HEK293 (cell line): ENCODE measurements around the gene FAM167B.

ENCODE experiments used
- CTCF ChIA-PET: fragments of 350-600 bp; formaldehyde crosslinking; extraction: SDS; loops from one replicate; lab custom pipeline; 2021; ENCODE audit warnings: antibody characterized with exemption; lab: Yijun Ruan, JAX
- POLR2A ChIA-PET: fragments of 300-600 bp; formaldehyde crosslinking; extraction: SDS; loops from one replicate; lab custom pipeline; 2020; ENCODE audit warnings: antibody characterized with exemption, inconsistent platforms; lab: Yijun Ruan, JAX
- H3K27ac ChIP-seq: fragments of 200-500 bp; sonication (Bioruptor generic); 2 replicates; pipeline ENCODE4 v1.5.1; 2014; ENCODE audit warnings: low read depth, low read length, control low read depth, inconsistent platforms; ENCODE audit errors: extremely low read depth
- H3K36me3 ChIP-seq, 2 experiments: fragments of 200-500 bp in 1 of 2; sonication (Bioruptor generic) in 1 of 2; 1 replicate in 1 of 2; 2 replicates in 1 of 2; pipeline ENCODE4 v1.5.1; 2014 to 2017; ENCODE audit warnings: inconsistent platforms in 2 of 2, low read length in 2 of 2; ENCODE audit not compliant: control insufficient read depth in 2 of 2, insufficient read depth in 1 of 2
- H3K4me1 ChIP-seq: fragments of 200-500 bp; sonication (Bioruptor generic); 2 replicates; pipeline ENCODE4 v1.5.1; 2014; ENCODE audit warnings: mild to moderate bottlenecking, low read length, inconsistent platforms; ENCODE audit not compliant: control insufficient read depth, insufficient read depth
- H3K4me3 ChIP-seq: 2 replicates; pipeline ENCODE4 v1.5.1; 2011; ENCODE audit warnings: low read depth, mild to moderate bottlenecking, control low read depth, low read length, moderate library complexity
- H3K9me3 ChIP-seq: fragments of 200-500 bp; sonication (Bioruptor generic); 2 replicates; pipeline ENCODE4 v1.5.1; 2014; ENCODE audit warnings: low read depth, low read length, inconsistent platforms; ENCODE audit not compliant: control insufficient read depth, insufficient read depth
- BCL11B ChIP-seq: fragments of 450-650 bp; formaldehyde crosslinking; IDR thresholded peaks from 2 replicates; pipeline ENCODE4 v1.5.1; 2016; ENCODE audit warnings: low read depth, missing biosample characterization, missing genetic modification characterization
- GLI4 ChIP-seq: fragments of 450-650 bp; formaldehyde crosslinking; IDR thresholded peaks from 2 replicates; pipeline ENCODE4 v1.5.1; 2016; ENCODE audit warnings: missing biosample characterization, missing genetic modification characterization
- HOXC10 ChIP-seq: sonication (generic); formaldehyde crosslinking; IDR thresholded peaks from 2 replicates; pipeline ENCODE4 v1.8.1; 2023; ENCODE audit warnings: mild to moderate bottlenecking, missing genetic modification reagents
- KLF9 ChIP-seq: fragments of 450-650 bp; formaldehyde crosslinking; IDR thresholded peaks from 2 replicates; pipeline ENCODE4 v1.5.1; 2016; ENCODE audit warnings: missing biosample characterization, missing genetic modification characterization, low read depth
- OSR2 ChIP-seq: fragments of 450-650 bp; formaldehyde crosslinking; IDR thresholded peaks from 2 replicates; pipeline ENCODE4 v1.5.1; 2016; ENCODE audit warnings: missing biosample characterization, missing genetic modification characterization
- SP3 ChIP-seq: fragments of 450-650 bp; formaldehyde crosslinking; IDR thresholded peaks from 2 replicates; pipeline ENCODE4 v1.5.1; 2016; ENCODE audit warnings: missing biosample characterization, missing genetic modification characterization
- TRIM28 ChIP-seq: IDR thresholded peaks from 2 replicates; pipeline ENCODE4 v1.6.1; 2011; ENCODE audit warnings: low read length, control low read depth, borderline replicate concordance
- WT1 ChIP-seq: fragments of 450-650 bp; formaldehyde crosslinking; IDR thresholded peaks from 2 replicates; pipeline ENCODE4 v1.5.1; 2016; ENCODE audit warnings: missing biosample characterization, missing genetic modification characterization
- YY2 ChIP-seq: fragments of 450-650 bp; formaldehyde crosslinking; IDR thresholded peaks from 2 replicates; pipeline ENCODE4 v1.5.1; 2016; ENCODE audit warnings: missing biosample characterization, missing genetic modification characterization
- ZBTB8A ChIP-seq: fragments of 450-650 bp; formaldehyde crosslinking; IDR thresholded peaks from 2 replicates; pipeline ENCODE4 v1.5.1; 2016; ENCODE audit warnings: missing biosample characterization, missing genetic modification characterization
- ZNF10 ChIP-seq: fragments of 450-650 bp; formaldehyde crosslinking; IDR thresholded peaks from 2 replicates; pipeline ENCODE4 v1.5.1; 2017; ENCODE audit warnings: missing biosample characterization, missing genetic modification characterization
- ZNF112 ChIP-seq: fragments of 450-650 bp; formaldehyde crosslinking; IDR thresholded peaks from 2 replicates; pipeline ENCODE4 v1.5.0; 2017; ENCODE audit warnings: missing biosample characterization, missing genetic modification characterization
- ZNF521 ChIP-seq: fragments of 450-650 bp; formaldehyde crosslinking; IDR thresholded peaks from 2 replicates; pipeline ENCODE4 v1.5.1; 2017; ENCODE audit warnings: missing biosample characterization, mild to moderate bottlenecking, missing genetic modification characterization
- ZNF571 ChIP-seq: fragments of 450-650 bp; formaldehyde crosslinking; IDR thresholded peaks from 2 replicates; pipeline ENCODE4 v1.5.0; 2017; ENCODE audit warnings: missing biosample characterization, missing genetic modification characterization
- ZNF600 ChIP-seq: fragments of 450-650 bp; formaldehyde crosslinking; IDR thresholded peaks from 2 replicates; pipeline ENCODE4 v1.5.1; 2016; ENCODE audit warnings: missing biosample characterization, missing genetic modification characterization
- ZNF610 ChIP-seq: fragments of 450-650 bp; formaldehyde crosslinking; IDR thresholded peaks from 2 replicates; pipeline ENCODE4 v1.5.1; 2016; ENCODE audit warnings: missing biosample characterization, missing genetic modification characterization, borderline replicate concordance
- ZNF660 ChIP-seq: fragments of 450-650 bp; IDR thresholded peaks from 2 replicates; pipeline ENCODE4 v1.5.1; 2018; ENCODE audit warnings: missing biosample characterization, mild to moderate bottlenecking, missing genetic modification characterization
- ZNF76 ChIP-seq: fragments of 450-650 bp; formaldehyde crosslinking; IDR thresholded peaks from 2 replicates; pipeline ENCODE4; 2016; ENCODE audit warnings: low read depth, missing biosample characterization, missing genetic modification characterization, borderline replicate concordance
- ZNF837 ChIP-seq: fragments of 450-650 bp; formaldehyde crosslinking; IDR thresholded peaks from 2 replicates; pipeline ENCODE4 v1.5.1; 2016; ENCODE audit warnings: missing biosample characterization, missing genetic modification characterization
- ZSCAN16 ChIP-seq: fragments of 450-650 bp; formaldehyde crosslinking; IDR thresholded peaks from 2 replicates; pipeline ENCODE4 v1.5.1; 2016; ENCODE audit warnings: missing biosample characterization, missing genetic modification characterization
- ZSCAN30 ChIP-seq: fragments of 450-650 bp; IDR thresholded peaks from 2 replicates; pipeline ENCODE4 v1.5.1; 2018; ENCODE audit warnings: missing biosample characterization, mild to moderate bottlenecking, missing genetic modification characterization, moderate library complexity
- TF ChIP-seq, protein P1 (sequence below): fragments of 450-650 bp; formaldehyde crosslinking; IDR thresholded peaks from 2 replicates; pipeline ENCODE4 v1.5.1; 2016; ENCODE audit warnings: missing biosample characterization, missing genetic modification characterization
- TF ChIP-seq, protein P2 (sequence below): fragments of 450-650 bp; formaldehyde crosslinking; IDR thresholded peaks from 2 replicates; pipeline ENCODE4 v1.5.1; 2017; ENCODE audit warnings: missing biosample characterization, missing genetic modification characterization
- TF ChIP-seq, protein P3 (sequence below): fragments of 450-650 bp; IDR thresholded peaks from 2 replicates; pipeline ENCODE4 v1.5.1; 2018; ENCODE audit warnings: missing biosample characterization, missing genetic modification characterization
- TF ChIP-seq, protein P4 (sequence below): fragments of 450-650 bp; formaldehyde crosslinking; IDR thresholded peaks from 2 replicates; pipeline ENCODE4 v1.5.1; 2016; ENCODE audit warnings: missing biosample characterization, missing genetic modification characterization

FAM167B gene

DNA sequence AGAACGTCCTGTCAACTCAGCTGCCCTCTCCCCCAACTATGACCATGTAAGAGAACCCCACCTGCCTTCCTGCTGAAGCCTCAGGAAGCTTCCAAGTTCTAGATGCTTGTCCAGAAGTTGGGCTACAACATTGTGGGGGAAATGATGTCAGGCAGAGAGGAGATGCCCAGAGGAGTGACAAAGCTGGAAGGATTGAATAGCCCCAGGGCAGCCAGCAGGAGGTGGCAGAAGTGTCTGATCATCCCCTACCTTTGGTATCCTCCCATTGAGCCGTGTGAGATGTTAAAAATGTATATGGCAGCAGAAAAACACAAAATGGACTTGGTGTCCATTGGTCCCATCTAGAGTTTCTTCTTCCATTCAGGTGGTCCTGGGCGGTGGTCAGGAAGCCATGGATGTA lies 18.3 kb upstream of the FAM167B start (continued):
- TF ChIP-seq, protein P1, sequence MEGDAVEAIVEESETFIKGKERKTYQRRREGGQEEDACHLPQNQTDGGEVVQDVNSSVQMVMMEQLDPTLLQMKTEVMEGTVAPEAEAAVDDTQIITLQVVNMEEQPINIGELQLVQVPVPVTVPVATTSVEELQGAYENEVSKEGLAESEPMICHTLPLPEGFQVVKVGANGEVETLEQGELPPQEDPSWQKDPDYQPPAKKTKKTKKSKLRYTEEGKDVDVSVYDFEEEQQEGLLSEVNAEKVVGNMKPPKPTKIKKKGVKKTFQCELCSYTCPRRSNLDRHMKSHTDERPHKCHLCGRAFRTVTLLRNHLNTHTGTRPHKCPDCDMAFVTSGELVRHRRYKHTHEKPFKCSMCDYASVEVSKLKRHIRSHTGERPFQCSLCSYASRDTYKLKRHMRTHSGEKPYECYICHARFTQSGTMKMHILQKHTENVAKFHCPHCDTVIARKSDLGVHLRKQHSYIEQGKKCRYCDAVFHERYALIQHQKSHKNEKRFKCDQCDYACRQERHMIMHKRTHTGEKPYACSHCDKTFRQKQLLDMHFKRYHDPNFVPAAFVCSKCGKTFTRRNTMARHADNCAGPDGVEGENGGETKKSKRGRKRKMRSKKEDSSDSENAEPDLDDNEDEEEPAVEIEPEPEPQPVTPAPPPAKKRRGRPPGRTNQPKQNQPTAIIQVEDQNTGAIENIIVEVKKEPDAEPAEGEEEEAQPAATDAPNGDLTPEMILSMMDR, result no peak
- no peak for TF ChIP-seq KLF9 (tag by site-specific recombination)

DNA sequence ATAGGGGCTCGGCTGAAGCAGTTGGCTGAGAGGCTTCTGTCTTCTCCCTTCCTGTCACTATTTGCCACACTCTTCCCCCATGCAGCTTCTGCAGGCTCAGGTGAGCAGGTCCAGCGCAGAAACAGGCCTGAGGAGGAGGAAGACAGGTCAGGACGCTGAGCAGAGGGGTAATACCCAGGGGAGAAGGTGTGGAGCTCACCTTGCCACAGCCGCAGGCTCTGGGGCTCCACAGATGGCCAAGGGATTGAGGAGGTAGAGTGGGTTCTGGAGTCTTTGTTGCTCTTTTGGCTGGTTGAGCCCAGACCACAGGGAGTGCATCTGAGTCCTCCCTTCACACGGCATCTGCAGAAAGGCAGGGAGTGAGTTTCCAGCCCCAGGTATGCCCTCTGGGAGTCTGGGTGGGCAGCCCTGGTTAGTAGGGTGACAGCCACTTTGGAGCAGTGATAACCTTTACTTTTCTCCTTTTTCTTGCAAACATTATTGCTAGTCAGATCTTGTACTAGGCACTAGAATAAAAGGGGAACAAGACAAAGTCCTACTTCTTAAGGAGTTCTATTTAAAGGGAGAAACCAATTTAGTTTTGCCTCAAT lies 15.1 kb upstream of the FAM167B start:
- peaks cover 29 to 64% of the 10 kb centered on the region in 2 experiments for H3K36me3 ChIP-seq
- POLR2A ChIA-PET, result interaction anchor here (0.6 to 1.4 kb wide), 3 partner anchors 9 to 231 kb away, joined by 3 to 4 read pairs (median 3); no protein-coding TSS in a partner anchor
- TF ChIP-seq, protein P2, sequence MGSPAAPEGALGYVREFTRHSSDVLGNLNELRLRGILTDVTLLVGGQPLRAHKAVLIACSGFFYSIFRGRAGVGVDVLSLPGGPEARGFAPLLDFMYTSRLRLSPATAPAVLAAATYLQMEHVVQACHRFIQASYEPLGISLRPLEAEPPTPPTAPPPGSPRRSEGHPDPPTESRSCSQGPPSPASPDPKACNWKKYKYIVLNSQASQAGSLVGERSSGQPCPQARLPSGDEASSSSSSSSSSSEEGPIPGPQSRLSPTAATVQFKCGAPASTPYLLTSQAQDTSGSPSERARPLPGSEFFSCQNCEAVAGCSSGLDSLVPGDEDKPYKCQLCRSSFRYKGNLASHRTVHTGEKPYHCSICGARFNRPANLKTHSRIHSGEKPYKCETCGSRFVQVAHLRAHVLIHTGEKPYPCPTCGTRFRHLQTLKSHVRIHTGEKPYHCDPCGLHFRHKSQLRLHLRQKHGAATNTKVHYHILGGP (tag by site-specific recombination), result no peak
- TF ChIP-seq ZNF660 (tag by site-specific recombination), result no peak
- TF ChIP-seq ZNF600 (tag by site-specific recombination), result peak; percentile 24; the same call in 1 of the 2 replicates
- TF ChIP-seq, protein P3, sequence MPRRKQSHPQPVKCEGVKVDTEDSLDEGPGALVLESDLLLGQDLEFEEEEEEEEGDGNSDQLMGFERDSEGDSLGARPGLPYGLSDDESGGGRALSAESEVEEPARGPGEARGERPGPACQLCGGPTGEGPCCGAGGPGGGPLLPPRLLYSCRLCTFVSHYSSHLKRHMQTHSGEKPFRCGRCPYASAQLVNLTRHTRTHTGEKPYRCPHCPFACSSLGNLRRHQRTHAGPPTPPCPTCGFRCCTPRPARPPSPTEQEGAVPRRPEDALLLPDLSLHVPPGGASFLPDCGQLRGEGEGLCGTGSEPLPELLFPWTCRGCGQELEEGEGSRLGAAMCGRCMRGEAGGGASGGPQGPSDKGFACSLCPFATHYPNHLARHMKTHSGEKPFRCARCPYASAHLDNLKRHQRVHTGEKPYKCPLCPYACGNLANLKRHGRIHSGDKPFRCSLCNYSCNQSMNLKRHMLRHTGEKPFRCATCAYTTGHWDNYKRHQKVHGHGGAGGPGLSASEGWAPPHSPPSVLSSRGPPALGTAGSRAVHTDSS (tag by site-specific recombination), result no peak
- no peak for TF ChIP-seq YY2
- H3K4me1 ChIP-seq, result no peaks in the 10 kb centered on the region
- H3K4me3 ChIP-seq, result no peak overlapping the region
- H3K9me3 ChIP-seq, result no peaks in the 10 kb centered on the region
- no peak overlapping the region for H3K27ac ChIP-seq
- CTCF ChIA-PET, result interaction anchor here (0.6 to 1.3 kb wide), 3 partner anchors 9 to 16 kb away, joined by 3 read pairs; no protein-coding TSS in a partner anchor

DNA sequence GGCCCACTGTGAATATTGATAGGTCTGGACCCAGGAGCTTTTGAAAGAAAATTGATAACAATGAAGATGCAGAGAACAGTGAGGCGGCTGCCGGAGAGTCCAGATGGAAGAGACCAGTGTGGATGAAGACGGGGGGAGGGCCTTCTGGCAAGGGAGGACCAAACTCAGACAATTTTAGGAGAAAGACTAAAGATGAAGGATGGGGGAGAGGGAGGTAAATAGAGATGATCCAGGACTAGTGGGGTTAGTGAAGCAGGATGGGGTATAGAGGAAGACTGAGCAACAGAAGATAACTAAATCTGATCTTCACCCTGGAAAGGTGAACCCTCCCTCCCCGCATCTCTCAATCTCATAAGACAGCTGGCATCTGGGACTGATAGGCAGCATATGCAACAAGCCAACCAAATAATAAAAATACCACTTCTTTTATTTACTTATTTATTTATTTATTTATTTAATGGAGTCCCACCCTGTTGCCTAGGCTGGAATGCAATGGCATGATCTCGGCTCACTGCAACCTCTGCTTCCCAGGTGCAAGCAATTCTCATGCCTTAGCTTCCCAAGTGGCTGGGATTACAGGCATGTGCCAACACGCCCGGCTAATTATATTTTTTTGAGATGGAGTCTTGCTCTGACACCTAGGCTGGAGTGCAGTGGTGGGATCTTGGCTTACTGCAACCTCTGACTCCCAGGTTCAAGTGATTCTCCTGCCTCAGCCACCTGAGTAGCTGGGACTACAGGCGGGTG lies 14.3 kb upstream of the FAM167B start:
- H3K4me3 ChIP-seq, result no peak overlapping the region
- ChIA-PET CTCF (interaction anchor here (0.6 kb wide), 1 partner anchor 13 kb away, joined by 3 read pairs; no protein-coding TSS in a partner anchor), POLR2A (interaction anchor here (0.8 kb wide), 1 partner anchor 86 kb away, joined by 3 read pairs; no protein-coding TSS in a partner anchor)
- no peak overlapping the region for H3K27ac ChIP-seq
- no peaks in the 10 kb centered on the region for H3K9me3 ChIP-seq
- peaks cover 21 to 56% of the 10 kb centered on the region in 2 experiments for H3K36me3 ChIP-seq
- no peaks in the 10 kb centered on the region for H3K4me1 ChIP-seq
- no peak for TF ChIP-seq ZSCAN30 (tag by site-specific recombination)
- TF ChIP-seq ZNF610 (tag by site-specific recombination), result no peak
- no peak for TF ChIP-seq ZNF10 (tag by site-specific recombination)
- peak; percentile 40; the same call in 1 of the 2 replicates for TF ChIP-seq OSR2 (tag by site-specific recombination)
- TF ChIP-seq, protein P4, sequence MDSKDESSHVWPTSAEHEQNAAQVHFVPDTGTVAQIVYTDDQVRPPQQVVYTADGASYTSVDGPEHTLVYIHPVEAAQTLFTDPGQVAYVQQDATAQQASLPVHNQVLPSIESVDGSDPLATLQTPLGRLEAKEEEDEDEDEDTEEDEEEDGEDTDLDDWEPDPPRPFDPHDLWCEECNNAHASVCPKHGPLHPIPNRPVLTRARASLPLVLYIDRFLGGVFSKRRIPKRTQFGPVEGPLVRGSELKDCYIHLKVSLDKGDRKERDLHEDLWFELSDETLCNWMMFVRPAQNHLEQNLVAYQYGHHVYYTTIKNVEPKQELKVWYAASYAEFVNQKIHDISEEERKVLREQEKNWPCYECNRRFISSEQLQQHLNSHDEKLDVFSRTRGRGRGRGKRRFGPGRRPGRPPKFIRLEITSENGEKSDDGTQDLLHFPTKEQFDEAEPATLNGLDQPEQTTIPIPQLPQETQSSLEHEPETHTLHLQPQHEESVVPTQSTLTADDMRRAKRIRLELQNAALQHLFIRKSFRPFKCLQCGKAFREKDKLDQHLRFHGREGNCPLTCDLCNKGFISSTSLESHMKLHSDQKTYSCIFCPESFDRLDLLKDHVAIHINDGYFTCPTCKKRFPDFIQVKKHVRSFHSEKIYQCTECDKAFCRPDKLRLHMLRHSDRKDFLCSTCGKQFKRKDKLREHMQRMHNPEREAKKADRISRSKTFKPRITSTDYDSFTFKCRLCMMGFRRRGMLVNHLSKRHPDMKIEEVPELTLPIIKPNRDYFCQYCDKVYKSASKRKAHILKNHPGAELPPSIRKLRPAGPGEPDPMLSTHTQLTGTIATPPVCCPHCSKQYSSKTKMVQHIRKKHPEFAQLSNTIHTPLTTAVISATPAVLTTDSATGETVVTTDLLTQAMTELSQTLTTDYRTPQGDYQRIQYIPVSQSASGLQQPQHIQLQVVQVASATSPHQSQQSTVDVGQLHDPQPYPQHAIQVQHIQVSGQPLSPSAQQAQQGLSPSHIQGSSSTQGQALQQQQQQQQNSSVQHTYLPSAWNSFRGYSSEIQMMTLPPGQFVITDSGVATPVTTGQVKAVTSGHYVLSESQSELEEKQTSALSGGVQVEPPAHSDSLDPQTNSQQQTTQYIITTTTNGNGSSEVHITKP (tag by site-specific recombination), result peak; percentile 99
- no peak for TF ChIP-seq TRIM28
- no peak for TF ChIP-seq HOXC10
- TF ChIP-seq WT1 (tag by site-specific recombination), result no peak
- TF ChIP-seq ZNF521 (tag by site-specific recombination), result no peak
- no peak for TF ChIP-seq ZNF837 (tag by site-specific recombination)
- TF ChIP-seq BCL11B (tag by site-specific recombination), result no peak
- TF ChIP-seq ZBTB8A (tag by site-specific recombination), result no peak
- no peak for TF ChIP-seq ZNF76 (tag by site-specific recombination)
- no peak for TF ChIP-seq ZNF112 (tag by site-specific recombination)
- TF ChIP-seq ZSCAN16 (tag by site-specific recombination), result no peak
- no peak for TF ChIP-seq SP3 (tag by site-specific recombination)
- TF ChIP-seq ZNF571 (tag by site-specific recombination), result no peak
- no peak for TF ChIP-seq GLI4 (tag by site-specific recombination)
